Activated CD4-positive, alpha-beta T cell treated with anti-CD3 and anti-CD28 coated beads, Interleukin-2, amount 10 ng/mL, durations not matched to agents 7 days and 5 days (primary cell): ENCODE data around the gene PINK1. TPM values are rescaled to one million over a fixed set of nuclear protein-coding genes. Genes with fewer than 3 reads are reported as not detected.
"Not testable (repeated sequence)": the region's sequence is repeated elsewhere in the genome, so short reads cannot be mapped to it uniquely, and the experiment has no call there.

Source experiments
- CTCF ChIA-PET: fragments of 350-600 bp; sonication (Branson Sonifier 250); formaldehyde crosslinking; loops from one replicate; lab custom pipeline; 2021; ENCODE audit warnings: antibody characterized with exemption; lab: Charles Lee
- POLR2A ChIA-PET: fragments of 350-600 bp; sonication (Branson Sonifier 250); formaldehyde crosslinking; loops from one replicate; lab custom pipeline; 2021; ENCODE audit warnings: antibody characterized with exemption; lab: Charles Lee
- DNase-seq: peaks from one replicate; pipeline ENCODE4 v3.0.0-alpha.2; 2020
- H3K27ac Mint-ChIP-seq: one replicate; pipeline ENCODE4 v1.8.0; 2021; ENCODE audit warnings: mild to moderate bottlenecking, moderate library complexity, mixed read lengths
- H3K27me3 Mint-ChIP-seq: one replicate; pipeline ENCODE4 v1.8.0; 2021; ENCODE audit warnings: mixed read lengths
- H3K36me3 Mint-ChIP-seq: one replicate; pipeline ENCODE4 v1.8.0; 2021; ENCODE audit warnings: low read depth, mixed read lengths
- H3K4me1 Mint-ChIP-seq: one replicate; pipeline ENCODE4 v1.8.0; 2021; ENCODE audit warnings: mixed read lengths
- H3K4me3 Mint-ChIP-seq: one replicate; pipeline ENCODE4 v1.8.0; 2021; ENCODE audit warnings: mild to moderate bottlenecking, moderate library complexity, mixed read lengths
- H3K9me3 Mint-ChIP-seq: one replicate; pipeline ENCODE4 v1.8.0; 2021; ENCODE audit warnings: mixed read lengths
- total RNA-seq, 2 experiments: library from RNA; stranded (reverse); gene quantifications; one replicate each; pipeline ENCODE4 v1.2.3, GENCODE V29; 2021

Gene PINK1
- total RNA-seq, 2 experiments from 2014 or later = 3.1 to 4.1 TPM

DNA sequence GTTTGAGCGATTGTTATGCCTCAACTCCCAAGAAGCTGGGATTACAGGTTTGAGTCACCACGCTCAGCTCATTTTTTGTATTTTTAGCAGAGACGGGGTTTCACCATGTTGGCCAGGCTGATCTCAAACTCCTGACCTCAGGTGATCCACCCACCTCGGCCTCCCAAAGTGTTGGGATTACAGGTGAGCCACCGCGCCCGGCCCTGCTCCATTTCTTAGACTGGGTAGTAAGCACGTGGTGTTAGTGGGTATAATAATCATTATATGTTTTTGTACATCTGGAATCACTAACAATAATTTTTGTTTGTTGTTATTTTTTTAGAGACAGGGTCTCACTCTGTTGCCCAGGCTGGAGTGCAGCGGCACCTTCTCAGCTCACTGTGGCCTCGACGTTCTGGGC is 40.4 kb downstream of the PINK1 start:
- H3K4me3 Mint-ChIP-seq, H3K36me3 Mint-ChIP-seq, POLR2A ChIA-PET, DNase-seq, CTCF ChIA-PET, H3K27ac Mint-ChIP-seq: not testable (repeated sequence)
- peaks cover 40% of the 10 kb centered on the region for H3K27me3 Mint-ChIP-seq
- H3K9me3 Mint-ChIP-seq = peaks cover 13% of the 10 kb centered on the region
- peaks cover 10% of the 10 kb centered on the region for H3K4me1 Mint-ChIP-seq

DNA sequence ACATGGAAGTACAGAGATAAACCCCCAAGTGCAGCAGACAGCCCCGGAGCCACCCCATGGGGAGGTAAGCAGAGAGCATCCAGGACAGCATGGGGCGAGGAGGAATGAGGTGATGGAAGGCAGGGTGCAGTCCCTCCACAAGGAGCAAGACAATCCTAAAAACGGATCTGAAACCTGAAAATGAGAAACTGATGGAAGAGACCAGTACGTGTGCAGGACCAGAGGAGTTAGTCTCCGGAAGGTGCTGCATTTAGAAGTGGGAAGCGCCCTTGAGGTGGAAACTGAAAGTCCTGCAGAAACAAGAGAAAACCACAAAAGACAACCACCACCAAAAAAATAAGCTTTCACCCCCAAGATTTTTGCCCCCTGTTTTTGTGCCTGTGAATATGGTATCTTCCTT is 45.3 kb downstream of the PINK1 start:
- POLR2A ChIA-PET = no interaction called here
- peak overlapping the region; percentile 44 for H3K27ac Mint-ChIP-seq
- H3K36me3 Mint-ChIP-seq = peaks cover 7% of the 10 kb centered on the region
- H3K4me3 Mint-ChIP-seq = peak overlapping the region; percentile 42
- DNase-seq = peak; percentile 54
- CTCF ChIA-PET = no interaction called here
- peaks cover 63% of the 10 kb centered on the region for H3K27me3 Mint-ChIP-seq
- peaks cover 19% of the 10 kb centered on the region for H3K4me1 Mint-ChIP-seq
- peaks cover 13% of the 10 kb centered on the region for H3K9me3 Mint-ChIP-seq

DNA sequence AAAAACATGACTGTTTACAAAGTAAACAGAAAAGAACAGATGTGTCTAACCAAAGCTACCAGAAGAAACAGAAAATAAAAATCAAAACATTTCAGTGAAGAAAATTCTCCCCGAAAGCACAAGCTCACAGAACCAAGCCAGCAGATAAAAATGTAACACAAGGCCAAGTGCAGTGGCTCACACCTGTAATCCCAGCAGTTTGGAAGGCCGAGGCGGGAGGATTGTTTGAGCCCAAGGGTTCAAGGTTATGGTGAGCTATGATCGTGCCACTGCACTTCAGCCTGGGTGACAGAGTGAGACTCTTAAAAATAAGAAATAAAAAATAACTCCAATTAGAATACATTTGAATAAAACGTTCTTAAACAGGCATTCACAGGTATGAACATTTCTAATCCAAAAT is 47.0 kb downstream of the PINK1 start:
- Mint-ChIP-seq H3K27ac (no peak overlapping the region), H3K4me3 (no peak overlapping the region), H3K4me1 (peaks cover 19% of the 10 kb centered on the region), H3K36me3 (peaks cover 7% of the 10 kb centered on the region), H3K27me3 (peaks cover 68% of the 10 kb centered on the region), H3K9me3 (peaks cover 13% of the 10 kb centered on the region)
- DNase-seq = no peak
- ChIA-PET POLR2A (no interaction called here), CTCF (interaction anchor here (0.6 kb wide), 2 partner anchors 12 to 545 kb away, joined by 3 read pairs; no protein-coding TSS in a partner anchor)

- ChIA-PET CTCF (interaction anchor here (0.7 kb wide), 1 partner anchor 13 kb away, joined by 4 read pairs; no protein-coding TSS in a partner anchor), POLR2A (no interaction called here)
- H3K4me3 Mint-ChIP-seq = no peak overlapping the region
- peaks cover 59% of the 10 kb centered on the region for H3K27me3 Mint-ChIP-seq
- peaks cover 13% of the 10 kb centered on the region for H3K9me3 Mint-ChIP-seq
- peaks cover 22% of the 10 kb centered on the region for H3K4me1 Mint-ChIP-seq
- DNase-seq = no peak
- no peak overlapping the region for H3K27ac Mint-ChIP-seq
- H3K36me3 Mint-ChIP-seq = peaks cover 7% of the 10 kb centered on the region
These were observed 48.7 kb downstream of the PINK1 start for GRCh38 chr1:20681999-20682398.

GRCh38 chr1:20682571-20683236 is 49.4 kb downstream of the PINK1 start:
- peaks cover 52% of the 10 kb centered on the region for H3K27me3 Mint-ChIP-seq
- DNase-seq = no peak
- peaks cover 3% of the 10 kb centered on the region for H3K36me3 Mint-ChIP-seq
- ChIA-PET POLR2A (no interaction called here), CTCF (interaction anchor here (0.7 to 1.4 kb wide), 2 partner anchors 14 kb away, joined by 4 read pairs; no protein-coding TSS in a partner anchor)
- H3K4me1 Mint-ChIP-seq = peaks cover 21% of the 10 kb centered on the region
- H3K4me3 Mint-ChIP-seq = no peak overlapping the region
- H3K27ac Mint-ChIP-seq = no peak overlapping the region
- peaks cover 7% of the 10 kb centered on the region for H3K9me3 Mint-ChIP-seq

DNA sequence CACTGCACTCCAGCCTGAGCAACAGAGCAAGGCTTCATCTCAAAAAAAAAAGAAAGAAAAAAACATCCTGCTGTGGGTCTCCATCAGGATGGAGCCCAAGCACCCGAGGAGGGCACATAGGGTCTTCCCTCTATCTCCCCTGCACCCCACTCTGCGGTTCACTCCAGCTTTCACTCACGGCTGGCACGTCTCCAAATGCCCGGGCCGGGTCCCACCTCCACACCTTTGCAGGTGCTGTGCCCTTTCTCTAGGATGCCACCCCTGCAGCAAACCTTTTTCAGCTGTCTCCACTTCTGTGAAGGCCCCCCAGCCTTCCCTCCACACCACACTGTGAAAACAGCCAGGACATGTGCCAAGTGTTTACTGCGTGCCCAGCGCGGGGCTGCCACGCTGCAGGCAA is 50.4 kb downstream of the PINK1 start:
- DNase-seq = no peak
- ChIA-PET POLR2A (no interaction called here), CTCF (interaction anchor here (1.4 kb wide), 1 partner anchor 13 kb away, joined by 4 read pairs; no protein-coding TSS in a partner anchor)
- Mint-ChIP-seq H3K27ac (no peak overlapping the region), H3K9me3 (no peaks in the 10 kb centered on the region), H3K4me3 (no peak overlapping the region), H3K36me3 (no peaks in the 10 kb centered on the region), H3K27me3 (peaks cover 45% of the 10 kb centered on the region), H3K4me1 (peaks cover 12% of the 10 kb centered on the region)

DNA sequence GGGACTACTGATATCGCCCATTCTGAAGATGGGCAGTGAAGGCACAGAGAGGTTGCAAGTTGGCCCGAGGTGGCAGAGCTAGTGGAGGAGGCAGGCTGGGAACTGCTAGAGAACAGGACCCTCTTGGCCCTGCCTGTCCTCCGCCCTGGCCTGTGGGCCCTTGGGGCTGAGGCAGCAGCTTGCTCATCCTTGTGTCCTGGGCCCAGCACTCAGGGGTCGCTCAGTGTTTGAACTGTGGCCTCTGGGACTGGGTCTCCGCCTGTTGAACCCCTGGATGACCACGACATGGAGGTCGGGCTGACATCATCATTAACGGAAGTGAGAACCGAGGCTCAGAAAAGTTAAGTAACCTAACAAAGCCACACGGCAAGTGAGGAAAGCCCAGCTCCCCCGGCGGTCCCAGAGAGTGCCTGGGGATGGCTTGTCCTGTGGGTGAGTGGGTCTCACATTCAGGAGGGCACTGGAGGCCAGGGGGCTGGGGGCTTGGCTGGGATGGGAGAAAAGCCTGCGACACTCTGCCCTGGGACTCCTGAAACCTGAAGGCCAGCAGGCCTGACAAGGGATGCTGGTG is 50.9 kb downstream of the PINK1 start:
- Mint-ChIP-seq H3K9me3 (no peaks in the 10 kb centered on the region), H3K27me3 (peaks cover 41% of the 10 kb centered on the region), H3K4me1 (peaks cover 7% of the 10 kb centered on the region), H3K36me3 (no peaks in the 10 kb centered on the region), H3K27ac (no peak overlapping the region), H3K4me3 (no peak overlapping the region)
- DNase-seq = no peak
- ChIA-PET CTCF (interaction anchor here (1.4 kb wide), 1 partner anchor 13 kb away, joined by 4 read pairs; no protein-coding TSS in a partner anchor), POLR2A (no interaction called here)

GRCh38 chr1:20684651-20685050 is 51.4 kb downstream of the PINK1 start:
- ChIA-PET POLR2A (no interaction called here), CTCF (no interaction called here)
- Mint-ChIP-seq H3K27ac (no peak overlapping the region), H3K27me3 (peaks cover 38% of the 10 kb centered on the region), H3K4me3 (no peak overlapping the region), H3K4me1 (peaks cover 3% of the 10 kb centered on the region), H3K36me3 (no peaks in the 10 kb centered on the region), H3K9me3 (no peaks in the 10 kb centered on the region)
- no peak for DNase-seq

DNA sequence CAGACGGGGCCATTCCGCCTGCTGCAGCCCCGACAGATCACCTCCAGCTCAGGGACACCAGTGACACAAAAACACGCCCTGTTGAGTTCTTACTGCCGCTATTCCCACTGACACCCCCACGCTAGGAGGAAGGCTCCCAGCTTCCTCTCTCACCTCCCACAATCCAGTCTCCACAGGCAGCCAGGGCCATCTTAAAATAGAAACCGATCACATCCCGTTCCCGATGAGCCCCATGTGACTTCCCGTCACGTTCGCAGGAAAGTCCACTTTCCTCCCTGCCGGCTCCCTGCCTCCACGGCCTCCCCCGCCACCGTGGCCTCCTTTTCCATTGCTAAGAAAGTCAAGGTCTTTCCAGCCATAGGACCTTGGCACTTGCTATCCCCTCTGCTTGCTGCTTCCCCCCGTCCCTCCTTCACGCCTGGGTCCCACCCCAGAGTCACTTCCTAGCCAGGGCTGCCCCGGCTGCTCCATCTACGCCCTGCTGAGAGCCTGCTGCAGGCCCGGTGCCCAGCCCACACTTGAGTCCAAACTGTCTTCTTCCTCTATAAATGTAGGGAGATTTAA is 51.9 kb downstream of the PINK1 start:
- no peaks in the 10 kb centered on the region for H3K36me3 Mint-ChIP-seq
- CTCF ChIA-PET = no interaction called here
- peaks cover 33% of the 10 kb centered on the region for H3K27me3 Mint-ChIP-seq
- H3K4me3 Mint-ChIP-seq = no peak overlapping the region
- H3K27ac Mint-ChIP-seq = no peak overlapping the region
- no peaks in the 10 kb centered on the region for H3K9me3 Mint-ChIP-seq
- H3K4me1 Mint-ChIP-seq = peaks cover 3% of the 10 kb centered on the region
- POLR2A ChIA-PET = no interaction called here
- no peak for DNase-seq

GRCh38 chr1:20685741-20686140 is 52.5 kb downstream of the PINK1 start:
- no peaks in the 10 kb centered on the region for H3K9me3 Mint-ChIP-seq
- CTCF ChIA-PET = no interaction called here

GRCh38 chr1:20686883-20687725 is 53.8 kb downstream of the PINK1 start:
- ChIA-PET POLR2A (no interaction called here), CTCF (interaction anchor here (2.2 kb wide), 1 partner anchor 10 kb away, joined by 14 read pairs; no protein-coding TSS in a partner anchor)
- H3K36me3 Mint-ChIP-seq = no peaks in the 10 kb centered on the region
- peaks cover 3% of the 10 kb centered on the region for H3K4me1 Mint-ChIP-seq
- no peak overlapping the region for H3K4me3 Mint-ChIP-seq
- no peak overlapping the region for H3K27ac Mint-ChIP-seq
- no peak for DNase-seq
- H3K9me3 Mint-ChIP-seq = no peaks in the 10 kb centered on the region
- peaks cover 19% of the 10 kb centered on the region for H3K27me3 Mint-ChIP-seq

More at GRCh38 chr1:20685741-20686140, 52.5 kb downstream of the PINK1 start:
- POLR2A ChIA-PET = no interaction called here
- Mint-ChIP-seq H3K4me3 (no peak overlapping the region), H3K36me3 (no peaks in the 10 kb centered on the region), H3K4me1 (peaks cover 3% of the 10 kb centered on the region), H3K27ac (no peak overlapping the region), H3K27me3 (peaks cover 28% of the 10 kb centered on the region)
- no peak for DNase-seq

DNA sequence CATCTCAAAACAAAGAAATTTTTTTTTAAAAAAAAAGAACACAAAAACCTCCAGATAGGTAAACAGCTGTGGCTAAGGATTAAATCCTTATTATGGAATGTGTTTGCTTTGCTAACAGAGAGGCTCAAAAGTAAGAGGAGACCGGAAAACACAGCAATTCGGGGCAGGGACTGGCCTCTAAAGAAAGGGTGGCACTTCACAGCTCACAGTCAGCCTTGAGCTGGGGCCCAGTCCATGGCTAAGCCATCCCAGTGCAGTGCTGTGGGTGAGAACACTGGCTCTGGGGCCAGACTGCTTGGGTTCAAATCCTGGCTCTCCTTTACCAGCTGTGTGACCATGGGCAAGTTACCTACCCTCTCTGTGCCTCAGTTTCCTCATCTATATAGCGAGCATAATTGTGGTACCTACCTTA is 56.4 kb downstream of the PINK1 start:
- ChIA-PET CTCF (no interaction called here), POLR2A (no interaction called here)
- Mint-ChIP-seq H3K27me3 (peaks cover 12% of the 10 kb centered on the region), H3K4me3 (no peak overlapping the region), H3K9me3 (no peaks in the 10 kb centered on the region), H3K36me3 (no peaks in the 10 kb centered on the region), H3K27ac (no peak overlapping the region), H3K4me1 (peaks cover 3% of the 10 kb centered on the region)
- no peak for DNase-seq
